WERI-Rb-1 (cell line): ENCODE measurements around the gene JADE1.

Experiments used
- DNase-seq: peaks from one replicate; pipeline ENCODE4 v3.0.0-alpha.2; 2020
- H3K27ac ChIP-seq: fragments of 250-450 bp; sonication (Bioruptor Pico); 2 replicates; pipeline ENCODE4 v1.5.1; 2020; ENCODE audit warnings: mild to moderate bottlenecking, moderate library complexity
- H3K27me3 ChIP-seq: fragments of 250-450 bp; sonication (Bioruptor Pico); 2 replicates; pipeline ENCODE4 v1.5.1; 2021; ENCODE audit warnings: mild to moderate bottlenecking, low read depth, moderate library complexity; ENCODE audit not compliant: insufficient read depth, severe bottlenecking
- H3K36me3 ChIP-seq: fragments of 250-450 bp; sonication (Bioruptor Pico); 2 replicates; pipeline ENCODE4 v1.5.1; 2020; ENCODE audit warnings: mild to moderate bottlenecking, moderate library complexity
- H3K4me3 ChIP-seq: 2 replicates; pipeline ENCODE4 v1.5.1; 2011; ENCODE audit warnings: low read depth, mild to moderate bottlenecking, control low read depth, low read length
- H3K9me3 ChIP-seq: fragments of 250-450 bp; sonication (Bioruptor Pico); 2 replicates; pipeline ENCODE4 v1.5.1; 2021; ENCODE audit warnings: mild to moderate bottlenecking, moderate library complexity; ENCODE audit not compliant: severe bottlenecking
- TF ChIP-seq, protein P1 (sequence below): IDR thresholded peaks from 2 replicates; pipeline ENCODE4 v1.5.1; 2011; ENCODE audit warnings: low read depth, mild to moderate bottlenecking, control low read depth, inconsistent platforms, low read length

Gene JADE1

DNA sequence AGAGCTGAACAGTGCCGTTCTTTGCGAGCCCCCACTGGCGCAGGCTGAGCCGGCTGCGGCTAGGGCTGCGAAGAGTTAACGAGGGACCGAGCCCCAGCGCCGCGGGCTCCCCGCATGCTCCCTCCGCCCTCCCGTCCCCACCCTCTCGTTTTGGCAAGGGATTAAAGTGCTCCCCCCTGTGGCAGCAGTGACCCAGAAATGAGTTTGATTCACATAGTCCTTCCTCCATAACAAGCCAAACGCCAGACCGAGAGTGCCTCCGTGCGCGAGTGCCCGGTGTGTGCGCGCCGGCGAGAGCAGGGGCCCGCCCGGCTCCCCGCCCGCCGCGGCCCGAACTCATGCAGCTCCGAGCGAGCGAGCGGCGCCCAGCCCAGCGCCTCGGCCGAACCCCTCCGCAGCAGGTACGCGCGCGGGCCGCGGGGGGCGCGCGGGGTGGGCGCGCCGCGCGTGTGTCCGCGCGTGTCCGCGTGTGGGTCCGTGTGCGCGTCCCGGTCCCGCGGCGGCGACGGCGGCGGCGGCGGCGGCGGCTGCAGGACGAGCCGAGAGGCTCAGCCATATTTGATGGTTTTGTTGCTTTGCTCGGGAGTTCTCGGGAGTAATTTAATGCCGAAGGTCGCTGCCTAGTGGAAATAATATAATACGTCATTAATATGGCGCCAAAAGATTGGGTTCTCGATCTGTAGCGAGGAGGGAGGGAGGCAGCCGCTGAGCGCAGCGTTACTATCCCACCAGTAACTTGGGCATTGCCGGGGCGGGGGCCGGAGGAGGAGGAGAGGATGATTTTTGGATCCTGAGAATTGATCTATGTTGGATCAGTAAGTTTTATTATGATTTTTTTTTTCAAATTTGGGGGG, at the start of gene JADE1:
Gene JADE1 (plus strand): TSS at position 224 of the 854 bp plus-strand sequence. CDS start 22,059 bp downstream, outside the sequence.
- DNase-seq: peak; percentile 98
- no peaks in the 10 kb centered on the region for H3K27me3 ChIP-seq
- TF ChIP-seq, protein P1, sequence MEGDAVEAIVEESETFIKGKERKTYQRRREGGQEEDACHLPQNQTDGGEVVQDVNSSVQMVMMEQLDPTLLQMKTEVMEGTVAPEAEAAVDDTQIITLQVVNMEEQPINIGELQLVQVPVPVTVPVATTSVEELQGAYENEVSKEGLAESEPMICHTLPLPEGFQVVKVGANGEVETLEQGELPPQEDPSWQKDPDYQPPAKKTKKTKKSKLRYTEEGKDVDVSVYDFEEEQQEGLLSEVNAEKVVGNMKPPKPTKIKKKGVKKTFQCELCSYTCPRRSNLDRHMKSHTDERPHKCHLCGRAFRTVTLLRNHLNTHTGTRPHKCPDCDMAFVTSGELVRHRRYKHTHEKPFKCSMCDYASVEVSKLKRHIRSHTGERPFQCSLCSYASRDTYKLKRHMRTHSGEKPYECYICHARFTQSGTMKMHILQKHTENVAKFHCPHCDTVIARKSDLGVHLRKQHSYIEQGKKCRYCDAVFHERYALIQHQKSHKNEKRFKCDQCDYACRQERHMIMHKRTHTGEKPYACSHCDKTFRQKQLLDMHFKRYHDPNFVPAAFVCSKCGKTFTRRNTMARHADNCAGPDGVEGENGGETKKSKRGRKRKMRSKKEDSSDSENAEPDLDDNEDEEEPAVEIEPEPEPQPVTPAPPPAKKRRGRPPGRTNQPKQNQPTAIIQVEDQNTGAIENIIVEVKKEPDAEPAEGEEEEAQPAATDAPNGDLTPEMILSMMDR: peak; percentile 82

DNA sequence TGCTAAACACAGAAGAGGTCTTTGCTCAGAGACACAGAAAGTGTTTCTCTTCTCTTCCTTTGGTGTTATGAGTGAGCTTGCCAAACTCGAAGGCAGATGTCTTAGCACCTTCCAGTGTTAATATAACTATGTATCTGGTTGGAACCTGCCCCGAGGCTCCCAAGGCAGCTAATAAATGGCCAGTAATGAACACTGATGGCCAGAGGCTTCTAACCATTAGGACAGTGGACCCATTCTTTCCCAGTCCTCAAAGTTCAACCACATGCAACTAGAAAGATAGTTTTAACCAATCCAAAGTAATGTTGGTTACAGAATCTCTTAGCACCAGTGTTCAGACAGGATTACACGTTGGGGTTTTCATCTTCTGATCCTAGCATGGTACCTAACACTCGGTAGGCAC, 42.7 kb upstream of the JADE1 start:
- H3K36me3 ChIP-seq: no peaks in the 10 kb centered on the region
- H3K4me3 ChIP-seq: no peak overlapping the region
- H3K27ac ChIP-seq: no peak overlapping the region
- no peaks in the 10 kb centered on the region for H3K9me3 ChIP-seq
- DNase-seq: no peak
- TF ChIP-seq, protein P1: no peak
- H3K27me3 ChIP-seq: no peaks in the 10 kb centered on the region

More for the DNA sequence above, at the start of gene JADE1:
- H3K4me3 ChIP-seq: peak within 1 kb of the TSS; percentile 96
- H3K36me3 ChIP-seq: no peaks in the 10 kb centered on the region
- H3K9me3 ChIP-seq: no peaks in the 10 kb centered on the region
- peak within 1 kb of the TSS; percentile 89 for H3K27ac ChIP-seq

DNA sequence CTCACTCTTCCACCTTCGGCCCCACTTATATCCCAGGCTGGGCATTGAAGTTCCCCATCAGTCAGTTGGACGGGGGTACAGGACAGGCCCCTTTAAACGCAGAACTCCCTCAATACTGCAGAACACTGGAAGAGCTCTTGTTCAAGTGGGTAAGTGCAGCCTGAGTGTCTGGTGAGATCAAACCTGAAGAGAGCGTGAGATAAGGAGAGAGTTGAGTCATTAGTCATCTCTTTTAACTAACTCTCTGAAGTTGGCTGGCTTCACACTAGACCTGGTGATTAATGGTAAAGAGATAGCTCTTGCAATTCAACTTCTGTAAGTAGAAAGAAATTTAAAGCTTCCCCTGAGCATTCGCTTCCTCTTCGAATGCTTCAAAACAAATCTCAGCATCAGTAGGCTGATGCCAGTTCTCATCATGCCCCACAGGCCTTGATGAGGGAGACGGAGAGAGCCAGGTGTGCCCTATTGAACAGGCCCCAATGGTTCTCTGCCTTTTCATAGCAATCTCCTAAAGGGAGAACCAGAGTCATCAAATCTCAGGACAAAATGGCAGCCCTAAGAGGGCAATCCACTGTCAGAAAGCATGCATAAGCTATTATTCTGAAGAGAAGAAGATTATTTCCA, 41.0 kb upstream of the JADE1 start:
- no peak overlapping the region for H3K27ac ChIP-seq
- TF ChIP-seq, protein P1: no peak
- H3K36me3 ChIP-seq: no peaks in the 10 kb centered on the region
- H3K4me3 ChIP-seq: no peak overlapping the region
- H3K9me3 ChIP-seq: no peaks in the 10 kb centered on the region
- no peak for DNase-seq
- no peaks in the 10 kb centered on the region for H3K27me3 ChIP-seq

DNA sequence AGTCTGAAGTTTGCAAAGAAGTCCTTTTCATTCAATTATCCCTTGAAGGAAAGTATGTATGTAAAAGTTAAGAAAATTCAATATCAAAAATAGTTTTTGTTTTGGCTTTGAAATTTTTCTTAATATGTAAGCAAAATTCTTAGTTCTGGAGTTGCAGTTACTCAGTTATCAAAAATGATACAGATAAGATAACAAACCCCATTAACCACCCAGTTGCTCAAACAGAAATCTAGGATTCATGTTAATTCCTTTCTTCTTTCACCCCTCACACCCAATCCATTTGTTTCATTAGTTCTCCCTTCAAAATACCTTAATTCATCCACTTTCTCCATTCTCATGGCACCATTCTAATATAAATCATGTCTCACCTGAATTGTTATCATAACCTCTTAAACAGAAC, 40.5 kb upstream of the JADE1 start:
- TF ChIP-seq, protein P1: no peak
- H3K4me3 ChIP-seq: no peak overlapping the region
- H3K27me3 ChIP-seq: no peaks in the 10 kb centered on the region
- H3K36me3 ChIP-seq: no peaks in the 10 kb centered on the region
- no peaks in the 10 kb centered on the region for H3K9me3 ChIP-seq
- DNase-seq: no peak
- H3K27ac ChIP-seq: no peak overlapping the region

DNA sequence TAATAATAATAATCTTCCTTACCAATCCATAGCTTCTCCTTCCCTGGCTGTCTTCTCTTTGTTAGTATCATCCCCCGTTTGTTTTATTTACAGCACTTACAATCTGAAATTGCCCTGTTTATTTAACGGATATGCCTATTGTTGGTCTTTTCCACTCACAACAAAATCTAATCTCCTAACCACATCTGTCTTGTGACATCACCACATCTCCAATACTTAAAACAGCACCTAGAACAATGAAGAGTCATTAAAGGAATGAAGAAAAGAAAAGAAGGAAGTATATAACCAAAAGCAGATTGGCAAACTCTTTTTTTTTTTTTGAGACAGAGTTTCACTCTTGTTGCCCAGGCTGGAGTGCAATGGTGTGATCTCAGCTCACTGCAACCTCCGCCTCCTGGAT, 38.7 kb upstream of the JADE1 start:
- TF ChIP-seq, protein P1: no peak
- no peak for DNase-seq
- peaks cover 3% of the 10 kb centered on the region for H3K9me3 ChIP-seq
- H3K27me3 ChIP-seq: no peaks in the 10 kb centered on the region
- H3K27ac ChIP-seq: no peak overlapping the region
- H3K36me3 ChIP-seq: no peaks in the 10 kb centered on the region
- no peak overlapping the region for H3K4me3 ChIP-seq
